ENCODE measurements around the gene IGFBP6.

IGFBP6 gene

GRCh38 chr12:53059434-53060063 is 37.9 kb upstream of the IGFBP6 start:
- Histone ChIP-seq H3K9me2 (replicated peaks; ENCODE audit: insufficient read depth, low read length) (no peaks in the 10 kb centered on the region), H3F3A (ENCODE audit: insufficient read depth, low read length) (no peaks in the 10 kb centered on the region), H2AFZ (ENCODE audit: low read length) (no peak overlapping the region), H3K27ac (ENCODE audit: low read length) (no peak overlapping the region), H4K20me1 (ENCODE audit: insufficient read depth, low read length) (no peaks in the 10 kb centered on the region), H3K9ac (ENCODE audit: low read length) (no peak overlapping the region), H3K4me2 (ENCODE audit: low read depth, low read length) (no peak overlapping the region), H3K9me3 (replicated peaks; ENCODE audit: insufficient read depth, low read length) (no peaks in the 10 kb centered on the region), H3K4me1 (ENCODE audit: low read length) (no peaks in the 10 kb centered on the region), H3K36me3 (replicated peaks; ENCODE audit: insufficient read depth, low read length) (no peaks in the 10 kb centered on the region), H3K27me3 (replicated peaks; ENCODE audit: insufficient read depth, low read length) (peaks cover 19% of the 10 kb centered on the region), H3K4me3 (ENCODE audit: low read length) (no peak overlapping the region), H3K79me2 (ENCODE audit: low read length) (no peaks in the 10 kb centered on the region)
- DNase-seq: no peak
- TF ChIP-seq EZH2phosphoT487 (IDR thresholded peaks at IDR 0.05; ENCODE audit: low read length) (no peak), EZH2 (optimal IDR thresholded peaks at IDR 0.05; ENCODE audit: low read depth, low read length) (no peak), CTCF (IDR thresholded peaks at IDR 0.05; ENCODE audit: low read length) (no peak)

DNA sequence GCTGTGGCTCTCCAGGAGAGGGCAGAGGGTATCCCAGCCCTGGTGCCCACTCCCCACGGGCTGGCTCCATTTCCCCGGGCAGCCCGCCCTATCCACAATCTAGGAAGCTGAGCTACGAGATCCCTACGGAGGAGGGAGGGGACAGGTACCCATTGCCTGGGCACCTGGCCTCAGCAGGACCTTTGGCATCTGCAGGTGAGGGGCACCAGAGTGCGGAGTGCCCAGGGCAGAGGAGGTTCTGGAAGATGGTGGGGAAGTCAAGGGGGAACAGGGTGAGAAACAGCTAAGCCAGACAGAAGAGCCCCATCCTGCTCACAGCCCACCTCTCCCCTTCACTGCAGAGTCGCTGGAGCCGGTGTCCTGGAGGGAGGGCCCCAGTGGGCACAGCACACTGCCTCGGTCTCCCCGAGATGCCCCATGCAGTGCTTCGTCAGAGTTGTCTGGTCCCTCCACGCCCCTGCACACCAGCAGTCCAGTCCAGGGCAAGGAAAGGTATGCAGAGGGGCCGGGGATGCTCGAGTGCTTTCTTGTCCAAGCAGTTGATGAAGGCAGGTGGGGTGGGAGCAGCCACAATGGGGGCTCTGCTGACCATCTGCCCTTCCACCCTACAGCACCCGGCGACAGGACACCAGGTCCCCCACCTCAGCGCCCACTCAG is 37.3 kb upstream of the IGFBP6 start:
- Histone ChIP-seq H3K79me2 (ENCODE audit: low read length) (no peaks in the 10 kb centered on the region), H3K9me2 (replicated peaks; ENCODE audit: insufficient read depth, low read length) (no peaks in the 10 kb centered on the region), H3F3A (ENCODE audit: insufficient read depth, low read length) (no peaks in the 10 kb centered on the region), H4K20me1 (ENCODE audit: insufficient read depth, low read length) (no peaks in the 10 kb centered on the region), H3K27me3 (replicated peaks; ENCODE audit: insufficient read depth, low read length) (peaks cover 19% of the 10 kb centered on the region), H3K9me3 (replicated peaks; ENCODE audit: insufficient read depth, low read length) (no peaks in the 10 kb centered on the region), H3K4me2 (ENCODE audit: low read depth, low read length) (no peak overlapping the region), H3K27ac (ENCODE audit: low read length) (no peak overlapping the region), H3K4me1 (ENCODE audit: low read length) (no peaks in the 10 kb centered on the region), H2AFZ (ENCODE audit: low read length) (no peak overlapping the region), H3K9ac (ENCODE audit: low read length) (no peak overlapping the region), H3K4me3 (ENCODE audit: low read length) (no peak overlapping the region), H3K36me3 (replicated peaks; ENCODE audit: insufficient read depth, low read length) (no peaks in the 10 kb centered on the region)
- no peak for TF ChIP-seq EZH2 (optimal IDR thresholded peaks at IDR 0.05; ENCODE audit: low read depth, low read length)
- TF ChIP-seq CTCF (IDR thresholded peaks at IDR 0.05; ENCODE audit: low read length): no peak
- no peak for DNase-seq

DNA sequence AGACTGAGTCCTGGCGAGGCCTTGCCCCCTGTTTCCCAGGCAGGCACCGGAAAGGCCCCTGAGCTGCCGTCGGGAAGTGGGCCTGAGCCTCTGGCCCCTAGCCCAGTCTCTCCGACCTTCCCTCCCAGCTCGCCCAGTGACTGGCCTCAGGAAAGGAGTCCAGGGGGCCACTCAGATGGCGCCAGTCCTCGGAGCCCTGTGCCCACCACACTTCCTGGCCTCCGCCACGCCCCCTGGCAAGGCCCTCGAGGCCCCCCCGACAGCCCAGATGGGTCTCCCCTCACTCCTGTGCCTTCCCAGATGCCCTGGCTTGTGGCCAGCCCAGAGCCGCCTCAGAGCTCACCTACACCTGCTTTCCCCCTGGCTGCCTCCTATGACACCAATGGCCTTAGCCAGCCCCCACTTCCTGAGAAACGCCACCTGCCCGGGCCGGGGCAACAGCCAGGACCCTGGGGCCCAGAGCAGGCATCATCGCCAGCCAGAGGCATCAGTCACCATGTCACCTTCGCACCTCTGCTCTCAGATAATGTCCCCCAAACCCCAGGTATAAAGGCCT is 36.7 kb upstream of the IGFBP6 start:
- Histone ChIP-seq H2AFZ (ENCODE audit: low read length) (no peak overlapping the region), H3K9me2 (replicated peaks; ENCODE audit: insufficient read depth, low read length) (no peaks in the 10 kb centered on the region), H3K4me1 (ENCODE audit: low read length) (no peaks in the 10 kb centered on the region), H3K36me3 (replicated peaks; ENCODE audit: insufficient read depth, low read length) (no peaks in the 10 kb centered on the region), H3K79me2 (ENCODE audit: low read length) (no peaks in the 10 kb centered on the region), H3K27ac (ENCODE audit: low read length) (no peak overlapping the region), H4K20me1 (ENCODE audit: insufficient read depth, low read length) (no peaks in the 10 kb centered on the region), H3K4me3 (ENCODE audit: low read length) (no peak overlapping the region), H3K27me3 (replicated peaks; ENCODE audit: insufficient read depth, low read length) (peaks cover 19% of the 10 kb centered on the region), H3F3A (ENCODE audit: insufficient read depth, low read length) (no peaks in the 10 kb centered on the region), H3K9me3 (replicated peaks; ENCODE audit: insufficient read depth, low read length) (no peaks in the 10 kb centered on the region), H3K4me2 (ENCODE audit: low read depth, low read length) (no peak overlapping the region), H3K9ac (ENCODE audit: low read length) (no peak overlapping the region)
- TF ChIP-seq EZH2phosphoT487 (IDR thresholded peaks at IDR 0.05; ENCODE audit: low read length): no peak
- no peak for TF ChIP-seq EZH2 (optimal IDR thresholded peaks at IDR 0.05; ENCODE audit: low read depth, low read length)
- no peak for TF ChIP-seq CTCF (IDR thresholded peaks at IDR 0.05; ENCODE audit: low read length)
- no peak for DNase-seq
